Activated CD4-positive, alpha-beta T cell treated with anti-CD3 and anti-CD28 coated beads, Interleukin-2, Interleukin-4, amounts not matched to agents 100 ng/mL and 50 ng/mL, durations not matched to agents 16 hours and 8 hours (primary cell): ENCODE data around the gene NRAP.

Experiments
- DNase-seq: peaks from one replicate; pipeline ENCODE4 v3.0.0-alpha.2; 2020; ENCODE audit warnings: low spot score

NRAP gene

GRCh38 chr10:113609704-113610108, 54.1 kb downstream of the NRAP start:
- DNase-seq = no peak

- no peak for DNase-seq
Observed at GRCh38 chr10:113605268-113605978, 58.4 kb downstream of the NRAP start.

GRCh38 chr10:113604572-113604971, 59.3 kb downstream of the NRAP start:
- DNase-seq = no peak

GRCh38 chr10:113603057-113603777, 60.6 kb downstream of the NRAP start:
- DNase-seq = no peak

- peak; percentile 9 for DNase-seq
Observed at GRCh38 chr10:113600569-113600968, 63.3 kb downstream of the NRAP start.

- no peak for DNase-seq
Observed at GRCh38 chr10:113594652-113595051, 69.2 kb downstream of the NRAP start.

GRCh38 chr10:113592380-113592779, 71.5 kb downstream of the NRAP start:
- DNase-seq = no peak

- DNase-seq = no peak
Observed at GRCh38 chr10:113590581-113590980, 73.3 kb downstream of the NRAP start.

- no peak for DNase-seq
Observed at GRCh38 chr10:113589201-113589770, 74.6 kb downstream of the NRAP start.

- no peak for DNase-seq
Observed at GRCh38 chr10:113585949-113586348, 77.9 kb downstream of the NRAP start.

- DNase-seq = no peak
Observed at GRCh38 chr10:113583571-113583970, 80.3 kb downstream of the NRAP start.

- DNase-seq = no peak
Observed at GRCh38 chr10:113581092-113581491, 82.7 kb downstream of the NRAP start.

GRCh38 chr10:113578773-113579172, 85.1 kb downstream of the NRAP start:
- DNase-seq = no peak

- no peak for DNase-seq
Observed at GRCh38 chr10:113576852-113577251, 87.0 kb downstream of the NRAP start.

- DNase-seq = no peak
Observed at GRCh38 chr10:113573368-113573767, 90.5 kb downstream of the NRAP start.

- no peak for DNase-seq
Observed at GRCh38 chr10:113572520-113573290, 91.1 kb downstream of the NRAP start.

- no peak for DNase-seq
Observed at GRCh38 chr10:113569576-113569975, 94.3 kb downstream of the NRAP start.

- no peak for DNase-seq
Observed at GRCh38 chr10:113566888-113567287, 97.0 kb downstream of the NRAP start.

- no peak for DNase-seq
Observed at GRCh38 chr10:113565364-113565763, 98.5 kb downstream of the NRAP start.

GRCh38 chr10:113563306-113564088, 100.3 kb downstream of the NRAP start:
- DNase-seq = peak; percentile 64

GRCh38 chr10:113562704-113563103, 101.1 kb downstream of the NRAP start:
- DNase-seq = no peak

- DNase-seq = no peak
Observed at GRCh38 chr10:113562069-113562468, 101.8 kb downstream of the NRAP start.
